Pancreas (tissue), 10 donors: ENCODE results near the gene SMIM17. TPM values are rescaled to one million over a fixed set of nuclear protein-coding genes. Genes with fewer than 3 reads are reported as not detected.

ENCODE experiments used
- ATAC-seq, 4 donors: fragments of 200-7000 bp; cut with Tn5 transposase; one replicate each; pipeline versions ENCODE4 v1.8.0 to v1.9.1; 2020; ENCODE audit warnings: mild to moderate bottlenecking in 4 of 4, moderate library complexity in 4 of 4
- DNase-seq, 6 donors: peaks; one replicate each; pipeline ENCODE4 v3.0.0-alpha.2; 2020
- FAIRE-seq: peaks from 2 replicates; lab custom pipeline; 2012; peaks lifted over from hg19 to GRCh38; lab: Jason Lieb, UNC
- H3K27ac ChIP-seq, 4 donors: fragments of 200-600 bp; sonication (generic); 1 replicate in 3 of 4; 2 replicates in 1 of 4; pipeline versions ENCODE4 v1.5.0 to v1.8.0; 2020
- H3K27me3 ChIP-seq, 4 donors: fragments of 200-600 bp; one replicate each; pipeline ENCODE4 v1.8.0; 2021
- H3K36me3 ChIP-seq, 3 donors: fragments of 200-600 bp; sonication (generic) in 1 of 3; one replicate each; pipeline versions ENCODE4 v1.5.0 to v1.8.0; 2020 to 2021
- H3K4me1 ChIP-seq, 3 donors: fragments of 200-600 bp; one replicate each; pipeline ENCODE4 v1.8.0; 2021
- H3K4me3 ChIP-seq, 4 donors: fragments of 200-600 bp; sonication (generic) in 2 of 4; one replicate each; pipeline versions ENCODE4 v1.5.0 to v1.8.0; 2020 to 2021
- H3K9me3 ChIP-seq, 4 donors: fragments of 200-600 bp; one replicate each; pipeline ENCODE4 v1.8.0; 2021
- CTCF ChIP-seq, 4 donors: fragments of 200-600 bp; sonication (generic) in 3 of 4; IDR thresholded peaks; one replicate each; pipeline versions ENCODE4 v1.5.0 to v1.8.0; 2021; ENCODE audit warnings: antibody characterized with exemption in 4 of 4
- WGBS, 2 donors: extraction: QIAGEN DNeasy Blood & Tissue Kit; methylation state at CpG; one replicate each; pipeline ENCODE4 v1.1.7; 2013; 5-methylcytosine and 5-hydroxymethylcytosine counted together
- intact Hi-C, 3 donors: fragments of 100-400 bp; cut with DNase I; formaldehyde crosslinking; loops; one replicate each; pipeline versions ENCODE4 v1.11.1 to v1.14.2; 2022
- polyA plus RNA-seq, 2 donors: library from polyadenylated mRNA; stranded (reverse); fragments of 200-250 nt; gene quantifications; one replicate each; pipeline ENCODE4 v1.2.3, GENCODE V29; 2013
- total RNA-seq, 6 donors: library from RNA; stranded (reverse); fragmentation: NEBNext Ultra II Directional in 4 of 6; extraction: Animal tissue kit (Norgen Biotek cat#: 25700) in 4 of 6; gene quantifications; one replicate each; pipeline versions ENCODE4 v1.2.1 to v1.2.4, GENCODE V29; 2021 to 2023
- donor health status: healthy with polysubstance abuse.
- donor health status: DM: no; HTN: no; CAD: no; lungs with moderate emphysema.
- donor health status: DM: no; HTN: no; CAD: no.
- donor health status: control.
- donor health status: control.
- donor health status: Bipolar disorder and iron deficiency.
- donor health status: DM: yes; HTN: yes; CAD: no.
- donor health status: DM: no; HTN: no; CAD: no.
- donor health status: DM: no; HTN: no; CAD: no.
- donor health status: DM: yes; HTN: yes; CAD: no.

The SMIM17 gene
- total and polyA plus RNA-seq, 8 donors: 0.09 to 0.24 (median 0.18) TPM; not detected in 4

GRCh38 chr19:56611288-56611687 lies 31.7 kb upstream of the SMIM17 start:
- H3K4me1 ChIP-seq: no peaks in the 10 kb centered on the region
- H3K27ac ChIP-seq: no peak overlapping the region
- H3K4me3 ChIP-seq: no peak overlapping the region
- peaks cover 0 to 5% (median 0%) of the 10 kb centered on the region in 4 donors for H3K9me3 ChIP-seq
- no peak for FAIRE-seq
- intact Hi-C loops: no loop called here
- ATAC-seq: peak in 2 of 4 donors; percentile 16 to 18
- H3K36me3 ChIP-seq: no peaks in the 10 kb centered on the region
- no peaks in the 10 kb centered on the region for H3K27me3 ChIP-seq
- DNase-seq: no peak
- 42 to 52% methylated on average over 8 of the region's 8 CpGs for WGBS, 2 donors
- TF ChIP-seq CTCF (IDR thresholded peaks at IDR 0.05): no peak

- no peaks in the 10 kb centered on the region for H3K27me3 ChIP-seq
- no peak for DNase-seq
- no peak for TF ChIP-seq CTCF (IDR thresholded peaks at IDR 0.05)
- no peak overlapping the region for H3K4me3 ChIP-seq
- H3K36me3 ChIP-seq: no peaks in the 10 kb centered on the region
- no peak overlapping the region for H3K27ac ChIP-seq
- no peak for FAIRE-seq
- 92 to 95% methylated on average over 2 of the region's 2 CpGs for WGBS, 2 donors
- H3K9me3 ChIP-seq: peaks cover 0 to 4% (median 0%) of the 10 kb centered on the region in 4 donors
- H3K4me1 ChIP-seq: no peaks in the 10 kb centered on the region
- ATAC-seq: no peak
- intact Hi-C loops: no loop called here
Observed at GRCh38 chr19:56612737-56613136, 30.2 kb upstream of the SMIM17 start.

- Histone ChIP-seq H3K4me3 (no peak overlapping the region), H3K36me3 (no peaks in the 10 kb centered on the region), H3K27me3 (no peaks in the 10 kb centered on the region), H3K27ac (no peak overlapping the region), H3K9me3 (peaks cover 0 to 3% (median 0%) of the 10 kb centered on the region in 4 donors), H3K4me1 (no peaks in the 10 kb centered on the region)
- 92 to 96% methylated on average over 5 of the region's 5 CpGs for WGBS, 2 donors
- DNase-seq: no peak
- TF ChIP-seq CTCF (IDR thresholded peaks at IDR 0.05): no peak
- ATAC-seq: no peak
- intact Hi-C loops: no loop called here
- FAIRE-seq: no peak
Observed at GRCh38 chr19:56613639-56614038, 29.3 kb upstream of the SMIM17 start.

- Histone ChIP-seq H3K27ac (no peak overlapping the region), H3K27me3 (no peaks in the 10 kb centered on the region), H3K9me3 (no peaks in the 10 kb centered on the region), H3K4me1 (no peaks in the 10 kb centered on the region), H3K4me3 (no peak overlapping the region), H3K36me3 (peaks cover 0 to 8% (median 0%) of the 10 kb centered on the region in 3 donors)
- WGBS, 2 donors: 92% methylated on average over 8 of the region's 8 CpGs
- ATAC-seq (no peak), DNase-seq (no peak), FAIRE-seq (no peak)
- no peak for TF ChIP-seq CTCF (IDR thresholded peaks at IDR 0.05)
- intact Hi-C loops: no loop called here
Observed at GRCh38 chr19:56617531-56617930, 25.4 kb upstream of the SMIM17 start.

GRCh38 chr19:56619121-56619520 lies 23.8 kb upstream of the SMIM17 start:
- no peaks in the 10 kb centered on the region for H3K27me3 ChIP-seq
- DNase-seq: no peak
- H3K9me3 ChIP-seq: no peaks in the 10 kb centered on the region
- intact Hi-C loops: no loop called here
- WGBS, 2 donors: 82% methylated on average over 8 of the region's 8 CpGs
- peaks cover 0 to 8% (median 0%) of the 10 kb centered on the region in 3 donors for H3K36me3 ChIP-seq
- no peak overlapping the region for H3K4me3 ChIP-seq
- no peak for TF ChIP-seq CTCF (IDR thresholded peaks at IDR 0.05)
- no peak for FAIRE-seq
- H3K4me1 ChIP-seq: no peaks in the 10 kb centered on the region
- no peak for ATAC-seq
- H3K27ac ChIP-seq: no peak overlapping the region
